SU-DHL-6 (cell line): ENCODE results near the gene MFNG.

Experiments used
- CTCF ChIP-seq: fragments of 200-600 bp; sonication (generic); IDR thresholded peaks from one replicate; pipeline ENCODE4 v1.5.1; 2017; ENCODE audit warnings: antibody characterized with exemption, mild to moderate bottlenecking, low read length, moderate library complexity; ENCODE audit not compliant: insufficient read depth, poor library complexity, severe bottlenecking
- EZH2phosphoT487 ChIP-seq: fragments of 200-600 bp; sonication (generic), shearing (Covaris generic); conservative IDR thresholded peaks from 2 replicates; pipeline ENCODE4 v1.6.1; 2018; ENCODE audit warnings: mild to moderate bottlenecking, antibody characterized with exemption, low read length, moderate library complexity, mixed read lengths

- TF ChIP-seq CTCF = no peak
- no peak for TF ChIP-seq EZH2phosphoT487
Measured at GRCh38 chr22:37431801-37432707, 54.1 kb downstream of the MFNG start.
